Loucy (cell line): ENCODE results near the gene PPP6C.

ENCODE experiments used
- EZH2phosphoT487 ChIP-seq: fragments of 200-600 bp; IDR thresholded peaks from 2 replicates; pipeline ENCODE4 v1.6.1; 2018; ENCODE audit warnings: antibody characterized with exemption, mild to moderate bottlenecking, moderate library complexity, borderline replicate concordance
- TF ChIP-seq, protein P1 (sequence below): fragments of 200-600 bp; sonication (generic); conservative IDR thresholded peaks from 2 replicates; pipeline ENCODE4 v1.5.1; 2014; ENCODE audit warnings: mild to moderate bottlenecking, antibody characterized with exemption, low read length

DNA sequence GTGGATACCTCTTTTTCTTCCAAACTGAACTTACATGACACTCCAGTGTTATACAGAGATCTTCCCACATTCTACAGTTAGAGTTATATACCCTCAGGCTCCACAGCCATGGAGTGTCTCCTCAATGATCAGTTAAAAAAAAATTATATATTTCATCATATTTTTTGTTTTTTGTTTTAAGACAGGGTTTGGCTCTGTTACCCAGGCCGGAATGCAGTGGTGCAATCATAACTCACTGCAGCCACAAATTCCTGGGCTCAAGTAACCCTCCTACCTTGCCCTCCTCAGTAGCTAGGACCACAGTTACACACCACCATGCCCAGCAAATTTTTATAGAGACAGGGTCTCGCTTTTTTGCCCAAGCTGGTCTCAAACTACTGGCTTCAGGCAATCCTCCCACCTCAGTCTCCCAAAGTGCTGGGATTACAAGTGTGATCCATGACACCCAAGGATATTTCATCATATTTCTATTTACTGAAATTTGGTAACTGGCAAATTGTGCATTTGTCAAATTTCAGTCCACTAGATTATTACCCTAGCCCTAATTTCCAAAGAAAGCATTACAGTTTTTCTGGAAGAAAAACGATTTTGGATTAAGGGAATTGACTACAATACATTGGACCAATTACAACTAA, 28.2 kb downstream of the PPP6C start:
- TF ChIP-seq, protein P1, sequence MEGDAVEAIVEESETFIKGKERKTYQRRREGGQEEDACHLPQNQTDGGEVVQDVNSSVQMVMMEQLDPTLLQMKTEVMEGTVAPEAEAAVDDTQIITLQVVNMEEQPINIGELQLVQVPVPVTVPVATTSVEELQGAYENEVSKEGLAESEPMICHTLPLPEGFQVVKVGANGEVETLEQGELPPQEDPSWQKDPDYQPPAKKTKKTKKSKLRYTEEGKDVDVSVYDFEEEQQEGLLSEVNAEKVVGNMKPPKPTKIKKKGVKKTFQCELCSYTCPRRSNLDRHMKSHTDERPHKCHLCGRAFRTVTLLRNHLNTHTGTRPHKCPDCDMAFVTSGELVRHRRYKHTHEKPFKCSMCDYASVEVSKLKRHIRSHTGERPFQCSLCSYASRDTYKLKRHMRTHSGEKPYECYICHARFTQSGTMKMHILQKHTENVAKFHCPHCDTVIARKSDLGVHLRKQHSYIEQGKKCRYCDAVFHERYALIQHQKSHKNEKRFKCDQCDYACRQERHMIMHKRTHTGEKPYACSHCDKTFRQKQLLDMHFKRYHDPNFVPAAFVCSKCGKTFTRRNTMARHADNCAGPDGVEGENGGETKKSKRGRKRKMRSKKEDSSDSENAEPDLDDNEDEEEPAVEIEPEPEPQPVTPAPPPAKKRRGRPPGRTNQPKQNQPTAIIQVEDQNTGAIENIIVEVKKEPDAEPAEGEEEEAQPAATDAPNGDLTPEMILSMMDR: no peak
- TF ChIP-seq EZH2phosphoT487: no peak
